DOHH2 (cell line): ENCODE results near the gene DCAF6.
"Not testable (repeated sequence)": the region's sequence is repeated elsewhere in the genome, so short reads cannot be mapped to it uniquely, and the experiment has no call there.

ENCODE experiments used
- H3F3A ChIP-seq: fragments of 200-600 bp; sonication (generic), shearing (Covaris generic); 2 replicates; pipeline ENCODE4 v1.6.0; 2016; ENCODE audit warnings: antibody characterized with exemption, mild to moderate bottlenecking; ENCODE audit not compliant: control insufficient read depth, insufficient read depth
- H3K27ac ChIP-seq: fragments of 200-600 bp; sonication (generic); 2 replicates; pipeline ENCODE4 v1.5.1; 2014; ENCODE audit warnings: low read depth, mild to moderate bottlenecking, low read length, moderate library complexity
- H3K27me3 ChIP-seq: fragments of 200-600 bp; sonication (generic); 2 replicates; pipeline ENCODE4 v1.6.1; 2014; ENCODE audit warnings: mild to moderate bottlenecking, low read length, mixed read lengths; ENCODE audit not compliant: control insufficient read depth
- H3K36me3 ChIP-seq: fragments of 200-600 bp; sonication (generic); 2 replicates; pipeline ENCODE4 v1.6.1; 2014; ENCODE audit warnings: mild to moderate bottlenecking, low read length, moderate library complexity, mixed read lengths; ENCODE audit not compliant: control insufficient read depth
- H3K4me1 ChIP-seq: fragments of 200-600 bp; sonication (generic); 2 replicates; pipeline ENCODE4 v1.6.1; 2014; ENCODE audit warnings: mild to moderate bottlenecking, low read length, mixed read lengths; ENCODE audit not compliant: control insufficient read depth
- H3K4me2 ChIP-seq: fragments of 200-600 bp; sonication (generic); 2 replicates; pipeline ENCODE4 v1.6.0; 2014; ENCODE audit warnings: mild to moderate bottlenecking, low read length, moderate library complexity
- H3K4me3 ChIP-seq: fragments of 200-600 bp; sonication (generic); 2 replicates; pipeline ENCODE4 v1.5.1; 2014; ENCODE audit warnings: mild to moderate bottlenecking, low read length, mixed read lengths
- H3K79me2 ChIP-seq: fragments of 200-600 bp; sonication (generic); 2 replicates; pipeline ENCODE4 v1.6.1; 2014; ENCODE audit warnings: mild to moderate bottlenecking, low read length, mixed read lengths; ENCODE audit not compliant: control insufficient read depth
- H3K9me2 ChIP-seq: fragments of 200-600 bp; sonication (generic); replicated peaks from 2 replicates; pipeline ENCODE4 v1.6.1; 2014; ENCODE audit warnings: mild to moderate bottlenecking, low read length, mixed read lengths; ENCODE audit not compliant: control insufficient read depth
- H3K9me3 ChIP-seq: fragments of 200-600 bp; sonication (generic); 2 replicates; pipeline ENCODE4 v1.6.1; 2014; ENCODE audit warnings: antibody characterized with exemption, low read length, mixed read lengths; ENCODE audit not compliant: control insufficient read depth, insufficient read depth
- H4K20me1 ChIP-seq: fragments of 200-600 bp; sonication (generic); 2 replicates; pipeline ENCODE4 v1.6.0; 2014; ENCODE audit warnings: low read depth, mild to moderate bottlenecking, antibody characterized with exemption, low read length, moderate library complexity; ENCODE audit not compliant: control insufficient read depth, insufficient read depth
- EZH2phosphoT487 ChIP-seq: fragments of 200-600 bp; sonication (generic); IDR thresholded peaks from 2 replicates; pipeline ENCODE4 v1.6.1; 2017; ENCODE audit warnings: borderline replicate concordance, mild to moderate bottlenecking, antibody characterized with exemption, low read length, moderate library complexity, mixed read lengths
- TF ChIP-seq, protein P1 (sequence below): fragments of 200-600 bp; sonication (generic); IDR thresholded peaks from one replicate; pipeline ENCODE4 v1.5.1; 2014; ENCODE audit warnings: antibody characterized with exemption, mild to moderate bottlenecking, low read depth, low read length; ENCODE audit not compliant: poor library complexity, severe bottlenecking

DCAF6 gene

GRCh38 chr1:167928457-167928852 is 8.0 kb upstream of the DCAF6 start:
- Histone ChIP-seq H4K20me1 (no peaks in the 10 kb centered on the region), H3K27me3 (no peaks in the 10 kb centered on the region), H3K27ac (no peak overlapping the region), H3K79me2 (peaks cover 76% of the 10 kb centered on the region), H3F3A (no peaks in the 10 kb centered on the region), H3K4me2 (no peak overlapping the region), H3K4me1 (peaks cover 73% of the 10 kb centered on the region), H3K9me3 (no peaks in the 10 kb centered on the region), H3K9me2 (no peaks in the 10 kb centered on the region), H3K4me3 (no peak overlapping the region), H3K36me3 (peaks cover 3% of the 10 kb centered on the region)
- no peak for TF ChIP-seq EZH2phosphoT487
- TF ChIP-seq, protein P1, sequence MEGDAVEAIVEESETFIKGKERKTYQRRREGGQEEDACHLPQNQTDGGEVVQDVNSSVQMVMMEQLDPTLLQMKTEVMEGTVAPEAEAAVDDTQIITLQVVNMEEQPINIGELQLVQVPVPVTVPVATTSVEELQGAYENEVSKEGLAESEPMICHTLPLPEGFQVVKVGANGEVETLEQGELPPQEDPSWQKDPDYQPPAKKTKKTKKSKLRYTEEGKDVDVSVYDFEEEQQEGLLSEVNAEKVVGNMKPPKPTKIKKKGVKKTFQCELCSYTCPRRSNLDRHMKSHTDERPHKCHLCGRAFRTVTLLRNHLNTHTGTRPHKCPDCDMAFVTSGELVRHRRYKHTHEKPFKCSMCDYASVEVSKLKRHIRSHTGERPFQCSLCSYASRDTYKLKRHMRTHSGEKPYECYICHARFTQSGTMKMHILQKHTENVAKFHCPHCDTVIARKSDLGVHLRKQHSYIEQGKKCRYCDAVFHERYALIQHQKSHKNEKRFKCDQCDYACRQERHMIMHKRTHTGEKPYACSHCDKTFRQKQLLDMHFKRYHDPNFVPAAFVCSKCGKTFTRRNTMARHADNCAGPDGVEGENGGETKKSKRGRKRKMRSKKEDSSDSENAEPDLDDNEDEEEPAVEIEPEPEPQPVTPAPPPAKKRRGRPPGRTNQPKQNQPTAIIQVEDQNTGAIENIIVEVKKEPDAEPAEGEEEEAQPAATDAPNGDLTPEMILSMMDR = no peak

- H3K9me3 ChIP-seq, H3K9me2 ChIP-seq, H3F3A ChIP-seq, H3K27me3 ChIP-seq, H3K4me2 ChIP-seq, H3K36me3 ChIP-seq, H3K27ac ChIP-seq, H4K20me1 ChIP-seq, H3K4me3 ChIP-seq: not testable (repeated sequence)
- Histone ChIP-seq H3K79me2 (peaks cover 80% of the 10 kb centered on the region), H3K4me1 (peaks cover 75% of the 10 kb centered on the region)
These were observed 7.6 kb upstream of the DCAF6 start for GRCh38 chr1:167928919-167929318.

DNA sequence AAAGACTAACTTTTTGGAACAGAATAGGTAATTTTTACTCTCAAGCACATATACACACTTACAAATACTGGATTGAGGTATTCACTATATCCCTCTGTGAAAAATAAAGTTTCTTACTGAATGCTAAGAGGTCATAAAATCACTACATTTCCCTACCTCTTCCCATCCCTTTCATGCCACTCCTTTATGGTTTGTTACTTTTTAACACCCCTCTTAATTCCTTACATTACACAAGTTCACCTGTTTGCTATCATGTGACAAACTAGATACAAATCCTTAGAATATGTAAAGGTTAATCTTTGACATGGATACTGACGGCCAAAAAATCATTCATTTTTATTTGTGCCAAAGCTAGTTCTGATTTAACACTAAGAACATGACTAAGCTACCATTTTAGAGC is 6.8 kb upstream of the DCAF6 start:
- H3K9me3 ChIP-seq = no peaks in the 10 kb centered on the region
- TF ChIP-seq, protein P1 = no peak
- TF ChIP-seq EZH2phosphoT487 = no peak
- no peaks in the 10 kb centered on the region for H3K9me2 ChIP-seq
- H3K4me3 ChIP-seq = no peak overlapping the region
- H3K79me2 ChIP-seq = peaks cover 88% of the 10 kb centered on the region
- H3F3A ChIP-seq = no peaks in the 10 kb centered on the region
- no peak overlapping the region for H3K27ac ChIP-seq
- no peaks in the 10 kb centered on the region for H3K27me3 ChIP-seq
- H3K4me1 ChIP-seq = peaks cover 76% of the 10 kb centered on the region
- no peaks in the 10 kb centered on the region; the same call in 1 of the 2 replicates for H3K36me3 ChIP-seq
- H4K20me1 ChIP-seq = no peaks in the 10 kb centered on the region
- peak overlapping the region; percentile 22 for H3K4me2 ChIP-seq

GRCh38 chr1:167933788-167934187 is 2.7 kb upstream of the DCAF6 start:
- no peak overlapping the region for H3K27ac ChIP-seq
- peaks cover 6% of the 10 kb centered on the region; the same call in 1 of the 2 replicates for H3K36me3 ChIP-seq
- peaks cover 53% of the 10 kb centered on the region for H3K4me1 ChIP-seq
- TF ChIP-seq, protein P1 = no peak
- TF ChIP-seq EZH2phosphoT487 = no peak
- H3K27me3 ChIP-seq = no peaks in the 10 kb centered on the region
- no peaks in the 10 kb centered on the region for H3K9me3 ChIP-seq
- H3K9me2 ChIP-seq = no peaks in the 10 kb centered on the region
- no peaks in the 10 kb centered on the region for H4K20me1 ChIP-seq
- peak overlapping the region; percentile 87 for H3K4me3 ChIP-seq
- H3F3A ChIP-seq = no peaks in the 10 kb centered on the region
- H3K79me2 ChIP-seq = peaks cover 82% of the 10 kb centered on the region
- H3K4me2 ChIP-seq = peak overlapping the region; percentile 85
